ENCODE data around the gene RAD51.

Gene RAD51

DNA sequence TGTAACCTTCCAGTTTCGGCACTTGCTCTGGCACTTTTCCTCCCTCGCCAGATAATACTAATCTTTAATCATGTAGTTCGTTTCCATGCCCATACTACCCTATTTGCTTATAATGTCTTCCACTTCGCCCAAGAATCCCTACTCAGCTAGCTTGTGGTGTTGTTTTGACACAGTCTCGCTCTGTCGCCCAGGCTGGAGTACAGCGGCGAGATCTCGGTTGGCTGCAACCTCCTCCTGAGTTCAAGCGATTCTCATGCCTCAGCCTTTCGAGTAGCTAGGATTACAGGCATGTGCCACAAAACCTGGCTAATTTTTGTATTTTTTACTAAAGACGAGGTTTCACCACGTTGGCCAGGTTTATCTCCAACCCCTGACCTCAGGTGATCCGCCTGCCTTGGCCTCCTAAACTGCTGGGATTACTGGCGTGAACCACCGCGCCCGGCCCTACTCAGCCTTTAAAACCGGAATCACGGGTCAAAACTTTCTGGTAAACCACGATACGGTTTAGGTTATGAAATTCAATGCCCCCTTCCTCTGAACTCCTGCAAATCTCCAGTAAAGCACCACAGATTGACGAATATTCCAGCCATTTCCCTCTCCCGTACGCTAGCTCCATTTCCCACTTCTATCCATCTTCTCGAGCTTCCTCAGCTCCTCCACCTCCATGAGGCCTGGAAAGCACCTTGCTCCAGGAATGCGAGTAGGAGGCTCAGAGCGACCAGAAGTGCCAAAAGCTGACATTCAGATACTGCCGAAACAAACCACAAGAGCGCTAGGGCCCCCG lies 878 bp upstream of the RAD51 start:
- intact Hi-C loops (cut with micrococcal nuclease): loop anchor here (2.0 kb wide), 1 partner anchor 99 kb away; the partner anchor contains the start of gene KNL1
- peak overlapping the region; percentile 98 for H3K4me3 Mint-ChIP-seq
- peak overlapping the region; percentile 89 for H3K27ac Mint-ChIP-seq
- H3K36me3 Mint-ChIP-seq (ENCODE audit: low read depth): peaks cover 23% of the 10 kb centered on the region
- peaks cover 25% of the 10 kb centered on the region for H3K4me1 Mint-ChIP-seq (ENCODE audit: low read depth)
- H3K9me3 Mint-ChIP-seq: no peaks in the 10 kb centered on the region
- H3K27me3 Mint-ChIP-seq: no peaks in the 10 kb centered on the region

DNA sequence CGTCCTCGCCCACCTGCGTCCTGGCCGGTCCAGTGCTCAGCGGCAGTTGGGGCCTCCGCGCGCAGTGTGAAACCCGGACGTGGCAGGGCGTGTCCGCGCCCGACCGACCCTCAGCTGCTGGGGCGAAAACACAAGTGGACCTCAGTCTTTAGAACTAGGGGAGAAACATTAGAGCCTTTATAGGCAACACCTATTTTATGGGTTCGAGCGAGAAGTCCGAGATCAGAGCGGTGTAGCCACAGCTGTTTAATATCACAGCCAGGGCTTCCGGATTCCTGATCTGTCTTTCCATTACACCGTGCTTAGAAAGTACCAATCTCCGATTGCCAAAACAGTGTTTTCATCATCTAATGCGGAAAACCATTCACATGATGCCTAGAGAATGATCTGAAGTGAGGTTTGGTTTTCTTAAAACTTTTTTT lies 506 bp downstream of the RAD51 start:
- Mint-ChIP-seq H3K4me1 (ENCODE audit: low read depth) (peaks cover 25% of the 10 kb centered on the region), H3K9me3 (no peaks in the 10 kb centered on the region), H3K36me3 (ENCODE audit: low read depth) (peaks cover 23% of the 10 kb centered on the region), H3K4me3 (peak overlapping the region; percentile 98), H3K27ac (peak overlapping the region; percentile 89), H3K27me3 (no peaks in the 10 kb centered on the region)
- intact Hi-C loops (cut with micrococcal nuclease): loop anchor here (2.0 kb wide), 1 partner anchor 101 kb away; the partner anchor contains the start of gene KNL1

DNA sequence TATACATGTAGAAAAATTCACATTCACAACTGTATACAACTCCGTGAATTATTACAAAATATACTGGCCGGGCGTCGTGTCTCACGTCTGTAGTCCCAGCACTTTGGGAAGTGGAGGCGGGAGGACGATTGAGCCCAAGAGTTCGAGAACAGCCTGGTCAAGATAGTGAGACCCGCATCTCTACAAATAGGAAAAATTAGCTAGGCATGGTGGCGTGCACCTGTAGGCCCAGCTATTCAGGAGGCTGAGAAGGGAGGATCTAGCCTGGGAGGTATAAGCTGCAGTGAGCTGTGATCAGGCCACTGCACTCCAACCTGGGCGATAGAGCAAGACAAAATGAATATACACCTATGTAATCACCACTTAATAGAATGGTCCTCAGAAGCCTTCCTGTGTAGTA lies 1.3 kb downstream of the RAD51 start:
- Mint-ChIP-seq H3K36me3 (ENCODE audit: low read depth) (peaks cover 23% of the 10 kb centered on the region), H3K27ac (no peak overlapping the region), H3K4me1 (ENCODE audit: low read depth) (peaks cover 25% of the 10 kb centered on the region), H3K27me3 (no peaks in the 10 kb centered on the region), H3K4me3 (peak overlapping the region; percentile 98), H3K9me3 (no peaks in the 10 kb centered on the region)
- intact Hi-C loops (cut with micrococcal nuclease): no loop called here

DNA sequence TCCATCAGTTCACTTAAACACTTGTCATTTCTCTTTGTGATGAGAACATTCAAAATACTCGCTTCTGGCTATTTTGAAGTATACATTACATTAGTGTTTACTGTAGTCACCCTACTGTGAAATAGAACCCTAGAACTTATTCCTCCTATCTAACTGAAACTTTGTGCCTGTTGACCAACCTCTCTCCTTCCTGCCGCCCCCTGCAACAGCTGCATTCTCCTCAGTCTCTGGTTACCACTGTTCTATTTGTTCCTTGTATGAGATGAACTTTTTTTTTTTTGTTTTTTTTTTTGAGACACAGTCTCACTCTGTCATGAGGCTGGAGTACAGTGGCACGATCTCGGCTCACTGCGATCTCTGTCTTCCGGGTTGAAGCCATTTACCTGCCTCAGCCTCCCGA lies 2.9 kb downstream of the RAD51 start:
- no peak overlapping the region for H3K27ac Mint-ChIP-seq

GRCh38 chr15:40702077-40702476 lies 7.1 kb downstream of the RAD51 start:
- no peaks in the 10 kb centered on the region for H3K36me3 Mint-ChIP-seq (ENCODE audit: low read depth)
- H3K4me1 Mint-ChIP-seq (ENCODE audit: low read depth): no peaks in the 10 kb centered on the region
- no peak overlapping the region for H3K27ac Mint-ChIP-seq
- no peaks in the 10 kb centered on the region for H3K9me3 Mint-ChIP-seq
- H3K27me3 Mint-ChIP-seq: no peaks in the 10 kb centered on the region
- intact Hi-C loops (cut with micrococcal nuclease): no loop called here
- H3K4me3 Mint-ChIP-seq: no peak overlapping the region

More for the DNA sequence above, 2.9 kb downstream of the RAD51 start:
- Mint-ChIP-seq H3K4me3 (no peak overlapping the region), H3K9me3 (no peaks in the 10 kb centered on the region), H3K36me3 (ENCODE audit: low read depth) (peaks cover 17% of the 10 kb centered on the region), H3K27me3 (no peaks in the 10 kb centered on the region), H3K4me1 (ENCODE audit: low read depth) (peaks cover 25% of the 10 kb centered on the region)
- intact Hi-C loops (cut with micrococcal nuclease): no loop called here

GRCh38 chr15:40706121-40706520 lies 11.1 kb downstream of the RAD51 start:
- H3K9me3 Mint-ChIP-seq: no peaks in the 10 kb centered on the region
- H3K4me1 Mint-ChIP-seq (ENCODE audit: low read depth): no peaks in the 10 kb centered on the region
- intact Hi-C loops (cut with micrococcal nuclease): no loop called here
- H3K27me3 Mint-ChIP-seq: no peaks in the 10 kb centered on the region
- H3K4me3 Mint-ChIP-seq: no peak overlapping the region
- no peak overlapping the region for H3K27ac Mint-ChIP-seq
- peaks cover 8% of the 10 kb centered on the region for H3K36me3 Mint-ChIP-seq (ENCODE audit: low read depth)

DNA sequence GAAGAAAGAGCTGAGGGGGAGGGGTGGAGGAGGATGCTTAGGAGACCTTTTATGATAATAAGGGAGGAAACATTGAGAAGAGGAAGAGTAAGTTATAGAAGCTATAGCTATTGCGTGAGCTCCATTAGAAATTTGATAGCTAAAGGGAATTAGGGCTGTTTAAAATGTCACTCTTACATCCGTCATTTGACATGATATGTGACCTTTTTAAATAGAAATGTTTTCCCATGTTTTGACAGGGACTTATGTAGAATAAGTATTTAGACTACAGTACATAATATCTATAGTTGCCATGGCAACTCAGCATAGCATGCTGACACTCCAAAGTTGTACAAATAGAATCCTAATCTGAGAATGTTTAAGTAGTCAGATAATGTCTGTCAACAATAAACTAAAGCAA lies 19.2 kb downstream of the RAD51 start:
- no peak overlapping the region for H3K4me3 Mint-ChIP-seq
- no peaks in the 10 kb centered on the region for H3K4me1 Mint-ChIP-seq (ENCODE audit: low read depth)
- H3K27me3 Mint-ChIP-seq: no peaks in the 10 kb centered on the region
- H3K9me3 Mint-ChIP-seq: no peaks in the 10 kb centered on the region
- H3K27ac Mint-ChIP-seq: no peak overlapping the region
- intact Hi-C loops (cut with micrococcal nuclease): no loop called here
- peaks cover 6% of the 10 kb centered on the region for H3K36me3 Mint-ChIP-seq (ENCODE audit: low read depth)

GRCh38 chr15:40716165-40716564 lies 21.2 kb downstream of the RAD51 start:
- Mint-ChIP-seq H3K36me3 (ENCODE audit: low read depth) (no peaks in the 10 kb centered on the region), H3K9me3 (no peaks in the 10 kb centered on the region)
- intact Hi-C loops (cut with micrococcal nuclease): no loop called here

GRCh38 chr15:40721701-40722100 lies 26.7 kb downstream of the RAD51 start:
- Mint-ChIP-seq H3K4me3 (no peak overlapping the region), H3K27me3 (no peaks in the 10 kb centered on the region), H3K27ac (no peak overlapping the region), H3K9me3 (no peaks in the 10 kb centered on the region), H3K4me1 (ENCODE audit: low read depth) (no peaks in the 10 kb centered on the region), H3K36me3 (ENCODE audit: low read depth) (no peaks in the 10 kb centered on the region)
- intact Hi-C loops (cut with micrococcal nuclease): no loop called here

More at GRCh38 chr15:40716165-40716564, 21.2 kb downstream of the RAD51 start:
- Mint-ChIP-seq H3K27ac (no peak overlapping the region), H3K27me3 (no peaks in the 10 kb centered on the region), H3K4me1 (ENCODE audit: low read depth) (no peaks in the 10 kb centered on the region), H3K4me3 (no peak overlapping the region)

DNA sequence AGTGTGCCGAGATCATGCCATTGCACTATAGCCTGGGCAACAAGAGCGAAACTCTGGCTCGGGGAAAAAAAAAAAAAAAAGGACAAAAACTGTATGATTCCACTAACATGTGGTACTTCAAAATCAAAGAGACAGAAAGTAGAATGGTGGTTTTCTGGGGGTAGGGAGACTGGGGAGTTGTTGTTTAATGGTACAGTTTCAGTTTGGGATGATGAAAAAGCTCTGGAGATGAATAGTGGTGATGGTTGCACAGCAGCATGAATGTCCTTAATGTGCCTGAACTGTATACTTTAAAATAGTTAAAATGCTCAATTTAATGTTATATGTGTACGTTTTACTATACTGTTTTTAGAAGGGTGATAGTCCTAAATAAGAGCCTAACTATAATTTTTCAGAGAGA lies 27.4 kb downstream of the RAD51 start:
- no peaks in the 10 kb centered on the region for H3K9me3 Mint-ChIP-seq
- H3K4me1 Mint-ChIP-seq (ENCODE audit: low read depth): no peaks in the 10 kb centered on the region
- H3K36me3 Mint-ChIP-seq (ENCODE audit: low read depth): no peaks in the 10 kb centered on the region
- intact Hi-C loops (cut with micrococcal nuclease): no loop called here
- H3K27ac Mint-ChIP-seq: no peak overlapping the region
- no peak overlapping the region for H3K4me3 Mint-ChIP-seq
- no peaks in the 10 kb centered on the region for H3K27me3 Mint-ChIP-seq

- Mint-ChIP-seq H3K9me3 (no peaks in the 10 kb centered on the region), H3K27ac (no peak overlapping the region), H3K36me3 (ENCODE audit: low read depth) (no peaks in the 10 kb centered on the region), H3K4me3 (no peak overlapping the region), H3K27me3 (no peaks in the 10 kb centered on the region), H3K4me1 (ENCODE audit: low read depth) (no peaks in the 10 kb centered on the region)
- intact Hi-C loops (cut with micrococcal nuclease): no loop called here
Observed at GRCh38 chr15:40722934-40723333, 28.0 kb downstream of the RAD51 start.

GRCh38 chr15:40723919-40724318 lies 28.9 kb downstream of the RAD51 start:
- H3K4me1 Mint-ChIP-seq (ENCODE audit: low read depth): no peaks in the 10 kb centered on the region
- no peaks in the 10 kb centered on the region for H3K9me3 Mint-ChIP-seq
- H3K27me3 Mint-ChIP-seq: no peaks in the 10 kb centered on the region
- H3K27ac Mint-ChIP-seq: no peak overlapping the region
- H3K4me3 Mint-ChIP-seq: no peak overlapping the region
- intact Hi-C loops (cut with micrococcal nuclease): no loop called here
- H3K36me3 Mint-ChIP-seq (ENCODE audit: low read depth): no peaks in the 10 kb centered on the region

- Mint-ChIP-seq H3K9me3 (no peaks in the 10 kb centered on the region), H3K27ac (no peak overlapping the region)
Observed at GRCh38 chr15:40731034-40731433, 36.1 kb downstream of the RAD51 start.

GRCh38 chr15:40736575-40736974 lies 41.6 kb downstream of the RAD51 start:
- no peaks in the 10 kb centered on the region for H3K9me3 Mint-ChIP-seq
- intact Hi-C loops (cut with micrococcal nuclease): no loop called here
- H3K27me3 Mint-ChIP-seq: no peaks in the 10 kb centered on the region
- H3K4me3 Mint-ChIP-seq: no peak overlapping the region
- H3K27ac Mint-ChIP-seq: no peak overlapping the region
- peaks cover 93% of the 10 kb centered on the region for H3K36me3 Mint-ChIP-seq (ENCODE audit: low read depth)
- no peaks in the 10 kb centered on the region for H3K4me1 Mint-ChIP-seq (ENCODE audit: low read depth)

More at GRCh38 chr15:40731034-40731433, 36.1 kb downstream of the RAD51 start:
- Mint-ChIP-seq H3K27me3 (no peaks in the 10 kb centered on the region), H3K4me1 (ENCODE audit: low read depth) (no peaks in the 10 kb centered on the region), H3K36me3 (ENCODE audit: low read depth) (peaks cover 48% of the 10 kb centered on the region), H3K4me3 (no peak overlapping the region)
- intact Hi-C loops (cut with micrococcal nuclease): no loop called here

DNA sequence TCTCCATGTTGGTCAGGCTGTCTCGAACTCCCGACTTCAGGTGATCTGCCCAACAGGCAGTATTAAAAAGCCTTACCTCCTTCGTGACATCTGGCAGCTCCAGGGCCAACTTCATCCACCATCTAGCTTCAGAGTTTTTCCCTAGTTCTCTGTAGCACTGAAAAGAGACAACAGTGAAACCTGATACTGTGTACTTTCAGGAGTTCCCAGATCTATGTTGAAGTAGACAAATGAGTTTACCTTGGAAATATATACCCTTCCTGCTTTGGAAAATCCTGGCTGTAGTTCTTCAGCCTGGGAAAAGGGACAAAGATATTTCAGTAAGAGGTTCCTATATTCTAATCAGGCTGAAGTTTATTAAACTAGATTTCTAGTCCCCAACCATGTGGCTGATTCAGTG lies 42.1 kb downstream of the RAD51 start:
- H3K27me3 Mint-ChIP-seq: no peaks in the 10 kb centered on the region
- H3K36me3 Mint-ChIP-seq (ENCODE audit: low read depth): peaks cover 94% of the 10 kb centered on the region
- no peak overlapping the region for H3K27ac Mint-ChIP-seq
- intact Hi-C loops (cut with micrococcal nuclease): no loop called here
- H3K4me3 Mint-ChIP-seq: no peak overlapping the region
- no peaks in the 10 kb centered on the region for H3K4me1 Mint-ChIP-seq (ENCODE audit: low read depth)
- H3K9me3 Mint-ChIP-seq: no peaks in the 10 kb centered on the region
